DOHH2 (cell line): Measurements from ENCODE around the gene SPIRE2.

Source experiments
- H3F3A ChIP-seq: fragments of 200-600 bp; sonication (generic), shearing (Covaris generic); 2 replicates; pipeline ENCODE4 v1.6.0; 2016; ENCODE audit warnings: antibody characterized with exemption, mild to moderate bottlenecking; ENCODE audit not compliant: control insufficient read depth, insufficient read depth
- H3K27ac ChIP-seq: fragments of 200-600 bp; sonication (generic); 2 replicates; pipeline ENCODE4 v1.5.1; 2014; ENCODE audit warnings: low read depth, mild to moderate bottlenecking, low read length, moderate library complexity
- H3K27me3 ChIP-seq: fragments of 200-600 bp; sonication (generic); 2 replicates; pipeline ENCODE4 v1.6.1; 2014; ENCODE audit warnings: mild to moderate bottlenecking, low read length, mixed read lengths; ENCODE audit not compliant: control insufficient read depth
- H3K36me3 ChIP-seq: fragments of 200-600 bp; sonication (generic); 2 replicates; pipeline ENCODE4 v1.6.1; 2014; ENCODE audit warnings: mild to moderate bottlenecking, low read length, moderate library complexity, mixed read lengths; ENCODE audit not compliant: control insufficient read depth
- H3K4me1 ChIP-seq: fragments of 200-600 bp; sonication (generic); 2 replicates; pipeline ENCODE4 v1.6.1; 2014; ENCODE audit warnings: mild to moderate bottlenecking, low read length, mixed read lengths; ENCODE audit not compliant: control insufficient read depth
- H3K4me2 ChIP-seq: fragments of 200-600 bp; sonication (generic); 2 replicates; pipeline ENCODE4 v1.6.0; 2014; ENCODE audit warnings: mild to moderate bottlenecking, low read length, moderate library complexity
- H3K4me3 ChIP-seq: fragments of 200-600 bp; sonication (generic); 2 replicates; pipeline ENCODE4 v1.5.1; 2014; ENCODE audit warnings: mild to moderate bottlenecking, low read length, mixed read lengths
- H3K79me2 ChIP-seq: fragments of 200-600 bp; sonication (generic); 2 replicates; pipeline ENCODE4 v1.6.1; 2014; ENCODE audit warnings: mild to moderate bottlenecking, low read length, mixed read lengths; ENCODE audit not compliant: control insufficient read depth
- H3K9me2 ChIP-seq: fragments of 200-600 bp; sonication (generic); replicated peaks from 2 replicates; pipeline ENCODE4 v1.6.1; 2014; ENCODE audit warnings: mild to moderate bottlenecking, low read length, mixed read lengths; ENCODE audit not compliant: control insufficient read depth
- H3K9me3 ChIP-seq: fragments of 200-600 bp; sonication (generic); 2 replicates; pipeline ENCODE4 v1.6.1; 2014; ENCODE audit warnings: antibody characterized with exemption, low read length, mixed read lengths; ENCODE audit not compliant: control insufficient read depth, insufficient read depth
- H4K20me1 ChIP-seq: fragments of 200-600 bp; sonication (generic); 2 replicates; pipeline ENCODE4 v1.6.0; 2014; ENCODE audit warnings: low read depth, mild to moderate bottlenecking, antibody characterized with exemption, low read length, moderate library complexity; ENCODE audit not compliant: control insufficient read depth, insufficient read depth
- CTCF ChIP-seq: fragments of 200-600 bp; sonication (generic); IDR thresholded peaks from one replicate; pipeline ENCODE4 v1.5.1; 2014; ENCODE audit warnings: antibody characterized with exemption, mild to moderate bottlenecking, low read depth, low read length; ENCODE audit not compliant: poor library complexity, severe bottlenecking
- EZH2phosphoT487 ChIP-seq: fragments of 200-600 bp; sonication (generic); IDR thresholded peaks from 2 replicates; pipeline ENCODE4 v1.6.1; 2017; ENCODE audit warnings: borderline replicate concordance, mild to moderate bottlenecking, antibody characterized with exemption, low read length, moderate library complexity, mixed read lengths

The SPIRE2 gene

GRCh38 chr16:89898201-89898967, 70.1 kb downstream of the SPIRE2 start:
- Histone ChIP-seq H3K9me3 (no peaks in the 10 kb centered on the region), H3K4me2 (no peak overlapping the region), H4K20me1 (no peaks in the 10 kb centered on the region), H3F3A (no peaks in the 10 kb centered on the region), H3K79me2 (no peaks in the 10 kb centered on the region), H3K36me3 (peaks cover 68% of the 10 kb centered on the region), H3K9me2 (no peaks in the 10 kb centered on the region), H3K27ac (no peak overlapping the region), H3K4me1 (no peaks in the 10 kb centered on the region), H3K27me3 (no peaks in the 10 kb centered on the region), H3K4me3 (no peak overlapping the region)
- TF ChIP-seq EZH2phosphoT487 (no peak), CTCF (no peak)

- H4K20me1 ChIP-seq: no peaks in the 10 kb centered on the region
- no peak overlapping the region for H3K4me3 ChIP-seq
- H3K9me3 ChIP-seq: no peaks in the 10 kb centered on the region
- H3K27ac ChIP-seq: no peak overlapping the region
- TF ChIP-seq CTCF: no peak
- no peak for TF ChIP-seq EZH2phosphoT487
- H3K4me1 ChIP-seq: no peaks in the 10 kb centered on the region
- H3K79me2 ChIP-seq: no peaks in the 10 kb centered on the region
- no peak overlapping the region for H3K4me2 ChIP-seq
- no peaks in the 10 kb centered on the region for H3F3A ChIP-seq
- H3K36me3 ChIP-seq: peaks cover 70% of the 10 kb centered on the region
- H3K9me2 ChIP-seq: no peaks in the 10 kb centered on the region
- no peaks in the 10 kb centered on the region for H3K27me3 ChIP-seq
Observed at GRCh38 chr16:89899879-89900481, 71.7 kb downstream of the SPIRE2 start.

GRCh38 chr16:89900885-89901284, 72.6 kb downstream of the SPIRE2 start:
- Histone ChIP-seq H3F3A (no peaks in the 10 kb centered on the region; the same call in 1 of the 2 replicates), H3K36me3 (peaks cover 71% of the 10 kb centered on the region), H3K9me2 (no peaks in the 10 kb centered on the region), H3K4me2 (no peak overlapping the region), H3K27ac (no peak overlapping the region), H3K4me3 (no peak overlapping the region), H3K4me1 (no peaks in the 10 kb centered on the region), H3K9me3 (no peaks in the 10 kb centered on the region), H3K27me3 (no peaks in the 10 kb centered on the region), H4K20me1 (no peaks in the 10 kb centered on the region), H3K79me2 (no peaks in the 10 kb centered on the region)
- no peak for TF ChIP-seq CTCF
- no peak for TF ChIP-seq EZH2phosphoT487
